NOMO-1 treated with dmso at 0.1 percent for 144 hours (cell line): Measurements from ENCODE around the gene TRAF7.
A peak's percentile ranks its signal among the peaks of the same experiment; 100 is the strongest.
"Not testable (repeated sequence)": the region's sequence is repeated elsewhere in the genome, so short reads cannot be mapped to it uniquely, and the experiment has no call there.

Source experiments
- DNase-seq: peaks from one replicate; lab custom pipeline; 2025; ENCODE audit not compliant: unreplicated experiment; lab: John Stamatoyannopoulos, UW

TRAF7 gene

DNA sequence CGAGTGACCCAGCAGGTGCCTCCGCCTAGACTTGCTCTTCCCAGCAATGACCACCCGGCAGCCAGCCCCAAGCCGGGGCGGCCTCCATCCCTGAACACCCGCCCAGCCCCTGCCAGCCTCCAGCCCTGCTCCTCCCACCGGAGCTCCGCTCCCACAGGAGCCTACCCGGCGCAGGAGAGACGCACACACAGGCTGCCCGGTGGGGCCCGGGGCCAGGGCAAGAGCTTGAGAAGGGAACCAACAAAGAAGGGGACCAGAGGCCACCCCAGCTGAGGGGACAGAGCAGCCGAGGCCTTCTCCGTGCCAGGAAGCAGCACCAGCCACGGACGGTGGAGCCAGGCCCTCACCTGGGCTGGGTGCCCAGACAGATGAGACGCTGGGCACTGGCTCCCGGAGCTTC is 33.7 kb upstream of the TRAF7 start:
- no peak for DNase-seq

DNA sequence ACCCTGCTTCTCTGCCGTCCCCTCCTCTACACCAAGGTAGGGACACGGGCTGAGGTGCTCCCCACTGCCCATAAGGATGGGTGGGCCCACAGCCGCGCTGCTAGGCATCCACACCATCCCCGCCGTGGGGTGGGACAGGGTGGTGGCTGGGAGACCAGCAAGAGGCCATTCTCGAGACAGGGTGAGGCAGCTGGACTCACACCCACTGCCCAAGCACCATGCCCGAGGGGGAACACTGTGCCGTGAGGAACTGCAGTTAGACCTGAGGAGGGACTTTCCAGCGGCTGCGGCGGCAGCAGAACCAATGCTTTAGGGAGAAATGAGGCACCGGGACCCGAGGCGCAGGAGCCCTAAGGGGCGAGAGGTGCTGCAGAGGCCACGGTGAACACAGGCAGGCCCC is 33.2 kb upstream of the TRAF7 start:
- no peak for DNase-seq

DNA sequence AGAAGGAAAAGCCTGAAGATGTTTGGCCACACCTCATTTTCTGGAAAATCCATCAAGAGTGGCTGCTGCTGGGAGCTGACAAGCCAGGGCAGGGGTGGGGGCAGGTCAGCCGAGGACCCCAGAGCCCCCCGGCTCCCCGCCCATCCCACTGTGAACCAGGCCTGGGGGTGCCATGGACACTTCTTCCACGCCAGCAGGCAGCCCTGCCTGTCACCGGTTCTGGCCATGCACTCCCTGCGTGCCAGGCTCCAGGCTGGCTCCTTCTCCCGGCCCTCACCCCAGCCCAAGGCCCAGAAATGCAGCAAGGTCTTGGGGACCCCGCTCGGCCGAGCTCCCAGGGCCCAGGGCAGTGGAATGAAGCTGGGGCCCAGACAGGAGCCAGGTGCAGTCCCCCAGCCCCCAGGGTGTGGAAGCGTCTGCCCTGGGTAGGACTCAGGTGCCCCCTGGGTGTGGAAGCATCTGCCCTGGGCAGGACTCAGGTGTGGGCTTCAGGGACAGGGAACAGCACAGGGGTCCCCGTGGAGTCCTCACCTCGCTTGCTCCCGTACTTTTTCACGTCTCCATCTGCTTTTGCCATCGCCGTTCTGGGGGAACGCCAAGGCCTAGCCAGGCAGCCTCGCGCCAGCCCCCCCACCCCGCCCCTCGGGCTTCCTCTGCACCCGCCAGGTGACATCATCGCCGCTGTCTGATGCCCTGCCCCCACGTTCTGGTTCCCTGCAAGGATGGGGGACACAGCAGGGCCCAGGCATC is 32.5 kb upstream of the TRAF7 start:
- DNase-seq: not testable (repeated sequence)

DNA sequence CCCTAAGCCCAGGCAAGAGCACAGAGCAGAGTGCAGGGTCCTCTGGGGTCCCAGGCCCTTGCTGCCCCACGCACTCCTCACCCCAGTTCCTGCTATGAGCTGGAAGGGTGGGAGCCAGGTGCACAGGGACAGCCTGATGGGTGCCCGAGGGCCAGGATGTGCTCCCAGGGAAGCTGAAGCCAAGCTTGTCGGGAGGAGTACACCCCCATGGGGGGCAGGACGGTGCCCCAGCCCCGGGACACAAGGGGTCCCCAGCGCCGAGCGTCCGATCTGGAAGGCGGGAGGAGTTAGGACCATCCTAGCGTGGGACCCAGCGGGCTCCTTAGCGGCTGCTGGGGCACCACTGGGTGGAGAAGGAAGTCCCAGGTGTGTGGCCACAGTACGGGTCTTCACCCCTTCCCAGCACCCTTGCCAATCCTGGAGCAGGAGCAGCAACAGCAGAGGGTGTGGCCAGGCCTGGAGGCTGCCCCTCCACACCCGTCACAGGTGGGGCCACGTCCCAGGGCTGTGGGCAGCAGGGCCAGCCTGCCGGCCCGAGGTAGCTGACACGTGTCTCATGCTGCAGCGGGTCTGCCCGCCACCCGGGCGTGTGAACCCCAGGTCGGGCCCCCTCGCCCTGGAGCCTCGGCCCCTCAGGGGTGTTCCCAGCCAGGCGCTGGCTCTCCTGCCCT is 31.7 kb upstream of the TRAF7 start:
- DNase-seq: not testable (repeated sequence)

DNA sequence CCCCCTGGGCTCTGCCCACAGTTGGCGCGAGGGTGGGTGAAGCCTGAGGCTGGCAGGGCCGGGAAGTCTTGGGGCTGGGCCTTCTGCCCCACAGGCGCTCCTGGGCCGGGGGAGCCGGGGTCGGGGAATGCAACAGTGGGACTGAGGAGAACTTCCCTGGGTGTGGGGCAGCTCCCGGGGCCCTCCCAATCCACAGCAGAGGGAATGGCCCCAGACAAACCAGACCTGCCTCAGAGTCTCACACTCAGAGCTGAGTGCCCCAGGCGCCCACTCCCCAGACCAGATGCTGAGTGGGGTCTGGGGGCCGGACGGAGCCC is 31.2 kb upstream of the TRAF7 start:
- DNase-seq: not testable (repeated sequence)

DNA sequence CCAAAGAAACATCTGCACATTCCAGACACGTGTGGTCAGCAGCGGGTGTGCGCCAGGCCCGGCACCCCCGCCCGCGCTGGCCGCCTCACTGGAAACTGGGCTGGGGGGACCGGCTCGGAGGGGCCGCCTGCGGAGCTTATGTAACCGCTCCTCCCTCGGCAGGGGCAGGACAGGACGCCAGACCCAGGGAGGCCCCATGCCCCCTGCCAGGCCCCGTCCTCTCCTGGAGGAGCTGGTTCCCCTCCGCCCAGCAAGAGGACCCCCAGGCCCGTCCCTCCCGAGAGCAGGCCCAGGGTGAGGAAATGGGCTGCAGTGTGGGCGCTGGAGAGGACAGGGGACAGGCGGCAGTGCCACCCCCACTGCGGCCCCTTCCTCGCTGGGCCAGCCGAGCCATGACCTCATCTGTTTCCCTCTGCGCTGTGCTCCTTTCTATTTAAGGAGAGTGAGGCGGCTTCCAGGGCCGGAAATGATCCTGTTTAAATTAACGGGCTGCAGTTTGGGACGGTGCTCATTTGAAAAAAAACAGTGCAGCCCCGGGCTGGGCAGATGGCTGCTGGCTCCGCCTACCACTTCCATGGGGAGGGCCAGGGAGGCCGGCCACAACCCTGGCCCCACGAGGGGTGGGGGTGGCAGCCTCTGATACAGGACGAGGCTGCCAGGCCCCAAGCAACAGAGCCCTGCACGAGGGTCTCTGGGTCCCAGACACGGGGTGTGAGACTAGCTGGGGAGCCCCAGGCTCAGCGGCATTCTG is 30.7 kb upstream of the TRAF7 start:
- DNase-seq: not testable (repeated sequence)

DNA sequence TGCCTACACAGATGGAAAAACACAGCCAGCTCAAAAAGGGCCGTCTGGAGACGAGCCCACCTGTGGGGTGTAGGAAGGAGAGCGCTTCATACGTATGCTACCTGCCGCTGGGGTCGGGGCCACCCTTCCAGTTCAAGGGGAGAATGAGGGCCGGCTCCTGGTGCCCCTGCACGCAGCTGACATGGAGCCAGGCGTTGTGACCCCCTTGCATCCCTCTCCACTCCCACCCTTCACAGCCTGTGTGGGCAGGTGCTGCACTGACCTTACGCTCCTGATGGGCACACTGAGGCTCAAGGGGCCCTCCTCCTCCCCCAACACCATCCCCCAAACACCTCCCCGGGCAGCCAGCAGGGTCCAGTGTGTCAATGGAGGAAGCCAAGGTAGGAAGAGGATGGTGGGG is 30.0 kb upstream of the TRAF7 start:
- not testable (repeated sequence) for DNase-seq

DNA sequence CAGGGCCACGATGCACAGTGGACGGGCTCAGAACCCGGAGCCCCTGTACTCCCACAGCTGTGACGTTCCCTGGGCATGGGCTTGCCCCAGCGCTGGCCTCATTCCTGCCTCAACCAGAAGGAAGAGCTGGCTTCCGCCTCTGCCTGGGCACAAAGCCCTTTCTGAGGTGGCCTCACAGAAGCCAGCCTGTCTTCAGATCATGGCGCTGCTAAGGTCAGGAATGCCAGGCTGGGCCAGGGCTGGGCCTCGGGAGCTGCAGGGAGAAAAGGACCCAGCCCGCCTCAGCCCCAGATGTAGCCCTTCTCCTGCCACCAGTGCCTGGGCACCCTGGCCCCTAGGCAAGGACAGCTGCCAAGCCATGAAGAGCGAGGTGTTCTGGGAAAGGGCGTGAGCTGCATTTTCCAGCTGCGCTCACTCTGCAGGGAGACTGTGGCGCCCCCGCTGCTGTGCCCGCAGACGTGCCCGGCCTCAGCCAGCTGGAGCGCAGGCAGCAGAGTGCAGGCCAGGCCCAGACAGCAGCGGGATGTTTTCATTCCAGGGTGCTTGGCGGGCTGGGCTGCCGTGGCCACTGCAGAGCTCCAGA is 29.3 kb upstream of the TRAF7 start:
- not testable (repeated sequence) for DNase-seq

DNA sequence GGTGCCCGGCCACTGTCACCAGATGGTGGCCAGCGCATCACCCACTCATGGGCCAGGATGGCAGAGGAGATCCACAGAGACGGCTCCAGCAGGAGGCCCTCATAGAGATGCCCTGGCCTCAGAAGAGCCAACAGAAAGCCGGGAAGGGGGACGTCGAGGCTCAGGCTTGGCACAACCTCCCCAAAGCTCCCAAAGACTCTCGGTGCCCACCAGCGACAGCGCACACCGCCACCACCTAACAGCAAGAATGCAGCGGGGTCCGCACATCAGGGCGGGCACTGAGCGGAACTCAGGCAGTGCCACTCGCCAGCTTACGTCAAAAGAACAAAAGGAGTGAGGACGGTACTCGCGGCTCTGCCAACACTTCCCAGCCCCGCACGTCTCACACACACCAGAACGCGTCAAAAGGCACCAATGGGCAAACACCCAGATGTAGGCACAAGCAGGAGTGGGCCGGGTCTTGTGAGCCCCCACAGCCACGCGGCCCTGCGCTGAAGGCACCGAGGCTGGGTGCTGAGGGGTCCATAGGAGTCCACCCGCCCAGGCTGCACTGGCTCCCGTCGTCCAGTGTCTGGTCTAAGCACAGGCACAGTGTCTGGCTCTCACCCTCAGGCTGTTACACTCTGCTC is 28.5 kb upstream of the TRAF7 start:
- DNase-seq: not testable (repeated sequence)

DNA sequence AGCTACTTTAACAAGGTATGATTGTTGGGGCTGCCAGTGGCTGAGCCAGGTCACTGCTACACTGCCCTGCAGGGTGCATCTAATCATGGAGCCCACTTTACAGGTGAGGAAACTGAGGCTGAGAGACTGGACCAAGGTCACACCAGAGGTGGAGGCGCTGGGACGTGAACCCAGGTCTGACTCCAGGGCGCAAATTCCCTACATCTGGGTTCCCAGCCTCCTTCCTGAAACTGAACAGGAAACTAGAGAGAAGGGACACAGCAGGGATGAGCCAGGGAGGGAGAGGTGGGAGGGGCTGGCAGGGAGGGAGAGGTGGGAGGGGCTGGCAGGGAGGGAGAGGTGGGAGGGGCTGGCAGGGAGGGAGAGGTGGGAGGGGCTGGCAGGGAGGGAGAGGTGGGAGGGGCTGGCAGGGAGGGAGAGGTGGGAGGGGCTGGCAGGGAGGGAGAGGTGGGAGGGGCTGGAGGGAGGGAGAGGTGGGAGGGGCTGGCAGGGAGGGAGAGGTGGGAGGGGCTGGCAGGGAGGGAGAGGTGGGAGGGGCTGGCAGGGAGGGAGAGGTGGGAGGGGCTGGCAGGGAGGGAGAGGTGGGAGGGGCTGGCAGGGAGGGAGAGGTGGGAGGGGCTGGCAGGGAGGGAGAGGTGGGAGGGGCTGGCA is 27.8 kb upstream of the TRAF7 start:
- DNase-seq: not testable (repeated sequence)

DNA sequence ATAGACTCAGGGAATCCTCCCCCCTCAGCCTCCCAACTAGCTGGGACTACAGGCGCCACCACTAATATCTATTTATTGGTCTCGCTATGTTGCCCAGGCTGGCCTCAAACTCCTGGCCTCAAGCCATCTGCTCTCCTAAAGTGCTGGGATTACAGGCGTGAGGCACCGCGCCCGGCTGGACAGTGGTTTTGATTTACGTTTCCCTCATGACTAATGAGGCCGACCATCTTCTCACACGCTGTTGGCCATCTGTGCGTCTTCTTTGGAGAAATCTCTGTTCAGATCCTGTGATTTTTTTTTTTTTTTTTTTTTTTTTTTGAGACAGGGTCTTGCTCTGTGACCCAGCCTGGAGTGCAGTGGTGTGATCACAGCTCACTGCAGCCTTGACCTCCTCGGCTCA is 26.3 kb upstream of the TRAF7 start:
- DNase-seq: not testable (repeated sequence)

DNA sequence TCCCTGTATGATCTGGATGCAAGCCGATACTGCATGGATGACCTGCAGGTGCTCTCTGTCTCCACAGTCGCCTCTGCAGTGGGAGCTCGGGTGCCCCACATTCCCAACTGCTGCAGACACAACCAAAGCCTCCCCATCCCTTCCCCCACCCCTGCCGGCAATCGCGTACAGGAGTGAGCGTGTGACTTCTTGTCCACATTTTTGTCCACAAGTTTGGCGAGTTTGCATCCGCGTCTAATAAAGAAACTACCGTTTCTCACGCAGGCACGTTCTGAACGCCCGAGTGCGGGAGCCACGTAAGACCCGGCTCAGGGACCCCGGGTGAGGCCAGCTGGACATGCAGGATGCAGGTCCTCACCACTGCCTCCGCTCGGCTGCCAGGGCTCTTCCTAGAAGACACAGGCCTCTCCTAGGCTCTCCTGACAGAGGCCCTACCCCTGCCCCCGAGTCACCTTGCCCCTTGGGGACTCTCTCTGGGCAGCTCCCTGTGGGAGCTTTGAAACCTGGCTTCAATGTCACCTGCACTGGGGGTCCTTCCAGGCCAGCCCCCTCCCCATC is 25.6 kb upstream of the TRAF7 start:
- DNase-seq: not testable (repeated sequence)

DNA sequence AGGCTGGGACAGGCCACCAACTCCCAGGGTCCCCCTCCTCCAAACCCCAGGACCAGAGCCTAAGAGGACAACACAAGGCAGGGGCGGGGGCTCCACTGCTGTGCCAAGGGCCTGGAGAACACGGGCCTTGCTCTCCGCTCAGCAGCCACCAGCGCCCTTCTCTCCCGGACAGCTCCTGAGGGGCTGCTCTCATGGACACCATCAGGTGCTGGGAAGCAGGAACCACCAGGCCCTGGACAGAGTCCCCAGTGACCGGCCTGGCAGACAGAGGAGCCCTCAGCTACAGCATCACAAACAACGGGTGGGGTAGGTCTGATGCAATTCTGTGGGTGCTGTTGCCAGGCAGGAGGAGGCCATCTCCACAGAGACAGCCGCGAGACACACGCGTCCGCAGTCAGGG is 21.8 kb upstream of the TRAF7 start:
- not testable (repeated sequence) for DNase-seq

DNA sequence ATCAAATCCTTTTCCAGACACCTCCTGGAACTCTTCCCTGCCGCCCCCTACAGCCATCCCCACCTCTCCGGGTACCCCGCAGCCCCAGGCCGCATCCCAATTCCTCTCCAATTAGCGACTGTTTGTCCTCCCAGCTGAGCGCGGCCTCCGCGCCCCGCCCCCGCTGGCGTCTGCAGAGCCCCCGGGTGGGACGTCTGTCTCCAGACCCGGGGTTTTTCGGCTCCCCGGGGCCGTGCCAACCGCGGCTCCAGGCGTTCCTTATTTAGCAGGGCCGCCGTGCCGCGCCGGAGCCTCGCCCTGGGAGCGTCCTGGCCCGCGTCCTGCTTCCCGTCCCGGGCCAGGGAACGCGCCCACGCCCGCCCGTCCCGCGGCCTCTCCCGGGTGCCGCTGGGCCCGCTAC is 20.5 kb upstream of the TRAF7 start:
- not testable (repeated sequence) for DNase-seq

DNA sequence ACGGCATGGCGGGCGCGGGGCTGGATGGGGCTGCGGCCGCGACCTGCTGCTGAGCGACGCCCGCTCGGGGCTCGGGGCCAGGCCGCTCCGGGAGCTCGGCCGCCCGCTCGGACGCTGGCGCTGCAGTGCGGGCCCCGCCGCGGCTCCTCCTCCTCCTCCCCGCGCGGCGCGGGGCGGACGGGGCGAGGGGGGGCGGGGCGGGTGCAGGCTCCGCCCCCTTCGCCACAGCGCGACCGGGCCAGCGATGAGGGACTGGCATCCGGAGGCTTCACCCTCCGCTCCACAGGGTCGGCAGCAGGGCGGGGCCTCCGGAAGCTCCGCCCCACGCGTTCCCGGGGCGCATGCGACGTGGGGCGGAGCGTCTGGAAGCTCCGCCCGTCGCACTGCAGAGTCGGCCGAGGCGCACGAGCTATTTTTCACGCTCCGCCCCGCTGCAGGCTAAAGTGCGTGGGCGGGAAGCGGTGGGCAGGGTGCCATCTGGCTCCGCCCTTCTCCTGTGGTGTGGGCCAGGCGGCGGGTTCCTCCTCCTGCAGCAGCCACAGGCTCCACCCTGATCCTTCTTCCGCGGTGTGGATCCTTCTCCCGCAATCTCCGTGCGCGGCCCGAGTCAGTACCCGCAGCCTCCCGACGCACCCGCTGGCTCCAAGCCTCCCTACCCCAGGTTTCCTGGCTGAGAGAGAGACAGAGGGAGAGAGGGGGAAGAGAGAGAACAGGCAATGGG is 19.7 kb upstream of the TRAF7 start, which contains the start of gene PKD1:
Gene PKD1 (minus strand): TSS at position 129 of the 721 bp plus-strand sequence. CDS start 209 bp downstream, outside the sequence.
- DNase-seq: peak; percentile 72

DNA sequence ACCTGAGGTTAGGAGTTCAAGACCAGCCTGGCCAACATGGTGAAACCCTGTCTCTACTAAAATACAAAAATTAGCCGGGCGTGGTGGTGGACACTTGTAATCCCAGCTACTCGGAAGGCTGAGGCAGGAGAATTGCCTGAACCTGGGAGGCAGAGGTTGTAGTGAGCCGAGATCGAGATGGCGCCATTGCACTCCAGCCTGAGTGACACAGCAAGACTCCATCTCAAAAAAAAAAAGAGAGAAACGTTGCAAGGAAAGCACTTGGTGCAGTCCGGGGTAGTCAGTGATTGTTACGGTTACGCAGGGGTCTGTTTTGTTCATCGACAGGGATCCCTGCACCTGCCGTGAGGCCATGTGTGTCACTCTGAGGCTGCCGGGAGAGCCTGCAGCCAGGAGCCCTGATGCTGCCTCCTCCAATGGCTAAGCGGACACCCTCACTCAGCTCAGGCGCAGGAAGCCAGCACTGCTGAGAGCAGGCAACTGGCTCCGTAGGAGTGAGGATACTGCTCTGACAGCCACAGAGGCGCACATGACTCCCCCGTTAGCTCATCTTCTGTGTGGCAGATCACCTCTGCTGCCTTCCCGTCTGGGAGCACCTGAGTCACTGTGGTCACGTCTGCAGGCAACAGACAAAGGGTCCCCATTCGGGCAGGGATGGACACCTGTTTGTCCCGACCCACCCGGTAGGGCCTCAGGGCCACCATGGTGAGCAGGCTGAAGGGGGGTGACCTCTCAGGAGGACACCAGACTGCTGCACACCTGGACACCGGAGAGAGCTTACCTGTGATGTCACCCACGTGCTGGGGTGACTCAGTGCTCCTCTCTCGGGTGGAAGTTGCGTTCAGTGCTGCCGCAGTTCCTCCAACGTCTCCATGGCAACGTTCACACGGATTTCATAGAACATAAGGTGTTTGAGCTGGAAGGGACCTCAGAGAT is 12.4 kb upstream of the TRAF7 start:
- no peak for DNase-seq

DNA sequence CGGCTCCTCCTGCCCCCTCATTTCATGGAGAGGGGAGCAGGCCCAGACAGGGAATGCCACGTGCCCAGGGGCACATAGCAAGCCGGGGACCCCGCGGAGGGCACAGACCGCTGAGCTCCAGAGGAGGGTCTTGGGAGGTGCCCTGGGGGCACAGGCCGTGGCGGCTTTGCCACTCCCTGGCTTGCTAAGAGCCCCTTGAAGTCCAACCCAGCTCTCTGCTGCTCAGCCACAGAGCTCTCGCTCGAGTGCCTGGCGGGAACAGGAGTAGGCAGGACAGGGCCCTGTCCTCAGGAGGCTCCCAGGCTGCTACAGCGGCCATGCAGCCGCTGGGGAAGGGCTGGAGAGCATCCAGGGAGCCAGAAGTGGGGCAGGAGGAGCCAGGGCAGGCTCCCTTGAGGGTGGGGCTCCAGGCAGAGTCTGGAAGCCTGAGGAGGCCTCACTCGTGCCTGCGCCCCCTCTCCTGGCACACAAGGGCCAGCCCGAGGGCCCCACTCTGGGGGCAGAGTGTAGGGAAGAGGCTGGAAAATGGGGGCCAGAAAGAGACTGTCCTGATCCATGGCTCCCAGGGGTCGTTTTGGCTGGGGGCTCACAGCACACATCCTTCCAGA is 11.6 kb upstream of the TRAF7 start:
- no peak for DNase-seq

DNA sequence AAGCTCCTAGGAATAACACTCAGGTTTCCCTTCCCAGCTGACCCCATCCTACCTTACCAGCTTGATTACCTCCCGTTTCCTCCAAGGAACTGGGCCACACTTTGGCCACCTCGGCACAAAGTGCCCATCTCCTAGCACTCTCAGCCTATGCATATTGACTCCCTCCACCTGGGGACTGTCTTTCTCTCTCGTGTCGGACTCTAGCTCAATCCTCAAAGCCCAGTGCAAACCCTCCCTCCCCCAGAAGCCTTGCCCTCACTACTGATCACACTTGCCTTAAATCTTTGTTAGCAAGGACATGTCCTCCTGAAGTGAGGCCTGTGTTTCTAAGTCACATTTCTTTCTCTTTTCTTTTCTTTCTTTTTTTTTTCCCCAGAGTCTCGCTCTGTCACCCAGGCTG is 9.7 kb upstream of the TRAF7 start:
- no peak for DNase-seq
